K562 (cell line): ENCODE data around the gene VTI1B. TPM values are rescaled to one million over a fixed set of nuclear protein-coding genes. Genes with fewer than 3 reads are reported as not detected.

Experiments
- CBFB ChIP-seq: sonication (generic); formaldehyde crosslinking; IDR thresholded peaks from 2 replicates; pipeline ENCODE4 v1.4.0; 2020; ENCODE audit warnings: mild to moderate bottlenecking, missing genetic modification reagents
- CEBPB ChIP-seq: fragments of 450-650 bp; IDR thresholded peaks from 2 replicates; pipeline ENCODE4 v1.6.1; 2016; ENCODE audit warnings: missing genetic modification characterization, missing compliant biosample characterization
- CREBBP ChIP-seq: IDR thresholded peaks from one replicate; pipeline ENCODE4 v1.6.1; 2012; ENCODE audit warnings: low read depth, mild to moderate bottlenecking, control low read depth, inconsistent platforms, low read length
- EWSR1 ChIP-seq: fragments of 450-650 bp; IDR thresholded peaks from 2 replicates; pipeline ENCODE4 v1.6.1; 2018; ENCODE audit warnings: borderline replicate concordance, mild to moderate bottlenecking, low read depth, moderate library complexity; ENCODE audit not compliant: partially characterized antibody
- FUS ChIP-seq: fragments of 200-400 bp; formaldehyde crosslinking; optimal IDR thresholded peaks from 2 replicates; pipeline ENCODE3; 2017; ENCODE audit warnings: low read depth, low read length
- HDAC8 ChIP-seq: fragments of 450-650 bp; IDR thresholded peaks from 2 replicates; pipeline ENCODE4 v1.6.1; 2016; ENCODE audit warnings: mild to moderate bottlenecking, missing genetic modification characterization, moderate library complexity, missing compliant biosample characterization
- HSF4 ChIP-seq: fragments of 250-450 bp; sonication (Bioruptor Pico); IDR thresholded peaks from 2 replicates; pipeline ENCODE4 v2.1.2; 2022; ENCODE audit warnings: mild to moderate bottlenecking, moderate library complexity, borderline replicate concordance
- KAT2B ChIP-seq: IDR thresholded peaks from one replicate; pipeline ENCODE4 v1.6.1; 2012; ENCODE audit warnings: low read depth, mild to moderate bottlenecking, control low read depth, inconsistent platforms, low read length, moderate library complexity
- LCOR ChIP-seq: sonication (generic); formaldehyde crosslinking; IDR thresholded peaks from 2 replicates; pipeline ENCODE4 v1.8.0; 2022; ENCODE audit warnings: mild to moderate bottlenecking, missing genetic modification reagents
- MCM5 ChIP-seq: fragments of 450-650 bp; IDR thresholded peaks from 2 replicates; pipeline ENCODE4 v1.6.1; 2016; ENCODE audit warnings: low read depth
- MYC ChIP-seq, 2 experiments: fragments of 250-450 bp in 1 of 2; sonication (Bioruptor Pico) in 1 of 2; IDR thresholded peaks; 2 replicates each; pipeline versions ENCODE4 v1.5.1 to v1.6.1; 2012 to 2021; ENCODE audit warnings: low read depth in 2 of 2, borderline replicate concordance in 1 of 2, improper control_type of control experiment in 1 of 2, low read length in 1 of 2, mild to moderate bottlenecking in 1 of 2, moderate library complexity in 1 of 2
- NCOA1 ChIP-seq: fragments of 450-650 bp; IDR thresholded peaks from 2 replicates; pipeline ENCODE4 v1.6.1; 2016; ENCODE audit warnings: low read depth
- NCOR1 ChIP-seq: fragments of 450-650 bp; IDR thresholded peaks from 2 replicates; pipeline ENCODE4 v1.6.1; 2016; ENCODE audit warnings: mild to moderate bottlenecking, moderate library complexity
- RFX1 ChIP-seq: fragments of 450-650 bp; IDR thresholded peaks from 2 replicates; pipeline ENCODE4 v1.6.1; 2016; ENCODE audit warnings: mild to moderate bottlenecking, moderate library complexity
- TRIM24 ChIP-seq, 2 experiments: fragments of 450-650 bp; IDR thresholded peaks; 2 replicates each; pipeline ENCODE4 v1.6.1; 2016
- ZNF347 ChIP-seq: fragments of 450-650 bp; formaldehyde crosslinking; IDR thresholded peaks from 2 replicates; pipeline ENCODE4 v1.4.0; 2020; ENCODE audit warnings: low read depth, mild to moderate bottlenecking, moderate library complexity
- polyA plus RNA-seq, 8 experiments: library from polyadenylated mRNA; depleted of rRNA in 4 of 8; stranded (reverse) in 5 of 8; unstranded in 3 of 8; fragments of >200 nt; fragmentation: Nextera tagmentation in 2 of 8; fragmentation: Illumina TruSeq in 1 of 8; extraction: Ambion mirVana in 2 of 8; extraction: Trizol in 1 of 8; gene quantifications; 2 replicates each; pipeline versions ENCODE4 v1.2.1 to v1.2.3, GENCODE V29; 2011 to 2014; ENCODE audit warnings: inconsistent platforms in 1 of 8, missing spikeins in 1 of 8
- total RNA-seq, 7 experiments: library from RNA; depleted of rRNA in 6 of 7; stranded (reverse); fragments of >200 nt in 6 of 7; fragmentation: Illumina TruSeq in 2 of 7; extraction: Trizol in 2 of 7; gene quantifications; 2 replicates each; pipeline versions ENCODE4 v1.2.1 to v1.2.3, GENCODE V29; 2011 to 2021; ENCODE audit warnings: low replicate concordance in 1 of 7
- TF ChIP-seq, protein P1 (sequence below): IDR thresholded peaks from 3 replicates; pipeline ENCODE4 v1.6.1; 2011; ENCODE audit warnings: borderline replicate concordance, mild to moderate bottlenecking, moderate library complexity; ENCODE audit not compliant: insufficient read length; ENCODE audit errors: extremely low read depth
- TF ChIP-seq, protein P2 (sequence below): fragments of 250-450 bp; sonication (Bioruptor Pico); IDR thresholded peaks from 2 replicates; pipeline ENCODE4 v1.9.0; 2021; ENCODE audit warnings: mild to moderate bottlenecking
- TF ChIP-seq, protein P3 (sequence below), 2 experiments: fragments of 450-650 bp; IDR thresholded peaks; 2 replicates each; pipeline ENCODE4 v1.6.1; 2016
- TF ChIP-seq, protein P4 (sequence below): fragments of 250-450 bp; sonication (Bioruptor Pico); IDR thresholded peaks from 2 replicates; pipeline ENCODE4 v1.4.0; 2020; ENCODE audit warnings: mild to moderate bottlenecking, moderate library complexity, borderline replicate concordance

VTI1B gene
- total and polyA plus RNA-seq, 9 of the 15 experiments (the other 6 are each of a cell fraction or from before 2014, with no cell fraction given), result 7.8 to 69.8 (median 50.1) TPM

DNA sequence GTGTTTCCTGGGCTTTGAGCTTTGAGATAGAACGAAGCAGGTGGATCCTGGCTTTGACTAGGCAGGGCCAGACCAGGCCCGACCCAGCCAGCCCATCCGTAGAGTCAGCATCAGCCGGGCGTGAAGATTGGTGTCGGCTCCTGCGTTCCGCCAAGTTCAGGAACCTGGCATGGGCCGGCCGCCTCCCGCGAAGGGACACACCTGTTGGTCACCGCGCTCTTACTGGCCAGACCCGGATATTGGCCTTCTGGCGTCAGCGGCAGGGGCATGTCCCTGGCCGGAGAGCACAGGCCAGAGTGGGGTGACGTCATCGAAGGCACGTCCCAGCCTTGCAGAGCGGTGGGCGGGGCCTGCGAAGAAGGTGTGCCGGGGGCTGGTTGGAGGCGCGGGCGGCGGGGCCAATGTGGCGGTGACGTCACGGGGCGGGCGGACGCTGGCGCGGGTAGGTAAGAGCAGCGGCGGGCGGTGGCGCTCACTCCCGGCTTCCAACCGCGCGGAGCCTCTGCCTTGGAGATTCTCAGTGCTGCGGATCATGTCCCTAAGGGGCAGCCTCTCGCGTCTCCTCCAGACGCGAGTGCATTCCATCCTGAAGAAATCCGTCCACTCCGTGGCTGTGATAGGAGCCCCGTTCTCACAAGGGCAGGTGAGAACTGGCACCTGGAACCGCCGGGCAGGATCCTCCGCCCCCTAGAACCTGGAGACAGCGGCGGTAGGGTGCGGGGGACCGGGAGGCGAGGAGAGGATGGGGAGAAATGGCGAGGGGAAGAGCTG, 54.8 kb downstream of the VTI1B start, which contains the start of gene ARG2 (continued):
- TF ChIP-seq, protein P1, sequence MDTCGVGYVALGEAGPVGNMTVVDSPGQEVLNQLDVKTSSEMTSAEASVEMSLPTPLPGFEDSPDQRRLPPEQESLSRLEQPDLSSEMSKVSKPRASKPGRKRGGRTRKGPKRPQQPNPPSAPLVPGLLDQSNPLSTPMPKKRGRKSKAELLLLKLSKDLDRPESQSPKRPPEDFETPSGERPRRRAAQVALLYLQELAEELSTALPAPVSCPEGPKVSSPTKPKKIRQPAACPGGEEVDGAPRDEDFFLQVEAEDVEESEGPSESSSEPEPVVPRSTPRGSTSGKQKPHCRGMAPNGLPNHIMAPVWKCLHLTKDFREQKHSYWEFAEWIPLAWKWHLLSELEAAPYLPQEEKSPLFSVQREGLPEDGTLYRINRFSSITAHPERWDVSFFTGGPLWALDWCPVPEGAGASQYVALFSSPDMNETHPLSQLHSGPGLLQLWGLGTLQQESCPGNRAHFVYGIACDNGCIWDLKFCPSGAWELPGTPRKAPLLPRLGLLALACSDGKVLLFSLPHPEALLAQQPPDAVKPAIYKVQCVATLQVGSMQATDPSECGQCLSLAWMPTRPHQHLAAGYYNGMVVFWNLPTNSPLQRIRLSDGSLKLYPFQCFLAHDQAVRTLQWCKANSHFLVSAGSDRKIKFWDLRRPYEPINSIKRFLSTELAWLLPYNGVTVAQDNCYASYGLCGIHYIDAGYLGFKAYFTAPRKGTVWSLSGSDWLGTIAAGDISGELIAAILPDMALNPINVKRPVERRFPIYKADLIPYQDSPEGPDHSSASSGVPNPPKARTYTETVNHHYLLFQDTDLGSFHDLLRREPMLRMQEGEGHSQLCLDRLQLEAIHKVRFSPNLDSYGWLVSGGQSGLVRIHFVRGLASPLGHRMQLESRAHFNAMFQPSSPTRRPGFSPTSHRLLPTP, result no peak
- TF ChIP-seq, protein P2, sequence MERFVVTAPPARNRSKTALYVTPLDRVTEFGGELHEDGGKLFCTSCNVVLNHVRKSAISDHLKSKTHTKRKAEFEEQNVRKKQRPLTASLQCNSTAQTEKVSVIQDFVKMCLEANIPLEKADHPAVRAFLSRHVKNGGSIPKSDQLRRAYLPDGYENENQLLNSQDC (CRISPR knock-in tag), result no peak
- TF ChIP-seq NCOR1 (no peak), CEBPB (tag) (no peak), HDAC8 (tag) (no peak), MCM5 (no peak), FUS (no peak), TRIM24 (IDR thresholded peaks at IDR 0.05) (no peak), NCOA1 (peak; percentile 56; the same call in 1 of the 2 replicates), RFX1 (no peak), CREBBP (no peak), HSF4 (CRISPR knock-in tag) (no peak), EWSR1 (no peak), CBFB (no peak), ZNF347 (CRISPR knock-in tag) (no peak), KAT2B (no peak), LCOR (CRISPR knock-in tag) (no peak), MYC (IDR thresholded peaks at IDR 0.05; ENCODE audit: low read depth, low read length) (peak; percentile 61), MYC (CRISPR knock-in tag; IDR thresholded peaks at IDR 0.05; ENCODE audit: borderline replicate concordance, low read depth) (no peak)
- TF ChIP-seq, protein P3, sequence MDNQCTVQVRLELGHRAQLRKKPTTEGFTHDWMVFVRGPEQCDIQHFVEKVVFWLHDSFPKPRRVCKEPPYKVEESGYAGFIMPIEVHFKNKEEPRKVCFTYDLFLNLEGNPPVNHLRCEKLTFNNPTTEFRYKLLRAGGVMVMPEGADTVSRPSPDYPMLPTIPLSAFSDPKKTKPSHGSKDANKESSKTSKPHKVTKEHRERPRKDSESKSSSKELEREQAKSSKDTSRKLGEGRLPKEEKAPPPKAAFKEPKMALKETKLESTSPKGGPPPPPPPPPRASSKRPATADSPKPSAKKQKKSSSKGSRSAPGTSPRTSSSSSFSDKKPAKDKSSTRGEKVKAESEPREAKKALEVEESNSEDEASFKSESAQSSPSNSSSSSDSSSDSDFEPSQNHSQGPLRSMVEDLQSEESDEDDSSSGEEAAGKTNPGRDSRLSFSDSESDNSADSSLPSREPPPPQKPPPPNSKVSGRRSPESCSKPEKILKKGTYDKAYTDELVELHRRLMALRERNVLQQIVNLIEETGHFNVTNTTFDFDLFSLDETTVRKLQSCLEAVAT (IDR thresholded peaks at IDR 0.05), result no peak; a peak in 1 of 4 replicates
- TF ChIP-seq, protein P4, sequence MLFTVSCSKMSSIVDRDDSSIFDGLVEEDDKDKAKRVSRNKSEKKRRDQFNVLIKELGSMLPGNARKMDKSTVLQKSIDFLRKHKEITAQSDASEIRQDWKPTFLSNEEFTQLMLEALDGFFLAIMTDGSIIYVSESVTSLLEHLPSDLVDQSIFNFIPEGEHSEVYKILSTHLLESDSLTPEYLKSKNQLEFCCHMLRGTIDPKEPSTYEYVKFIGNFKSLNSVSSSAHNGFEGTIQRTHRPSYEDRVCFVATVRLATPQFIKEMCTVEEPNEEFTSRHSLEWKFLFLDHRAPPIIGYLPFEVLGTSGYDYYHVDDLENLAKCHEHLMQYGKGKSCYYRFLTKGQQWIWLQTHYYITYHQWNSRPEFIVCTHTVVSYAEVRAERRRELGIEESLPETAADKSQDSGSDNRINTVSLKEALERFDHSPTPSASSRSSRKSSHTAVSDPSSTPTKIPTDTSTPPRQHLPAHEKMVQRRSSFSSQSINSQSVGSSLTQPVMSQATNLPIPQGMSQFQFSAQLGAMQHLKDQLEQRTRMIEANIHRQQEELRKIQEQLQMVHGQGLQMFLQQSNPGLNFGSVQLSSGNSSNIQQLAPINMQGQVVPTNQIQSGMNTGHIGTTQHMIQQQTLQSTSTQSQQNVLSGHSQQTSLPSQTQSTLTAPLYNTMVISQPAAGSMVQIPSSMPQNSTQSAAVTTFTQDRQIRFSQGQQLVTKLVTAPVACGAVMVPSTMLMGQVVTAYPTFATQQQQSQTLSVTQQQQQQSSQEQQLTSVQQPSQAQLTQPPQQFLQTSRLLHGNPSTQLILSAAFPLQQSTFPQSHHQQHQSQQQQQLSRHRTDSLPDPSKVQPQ, result no peak
